KMS-11 (cell line): ENCODE data around the gene BCKDHA.

Experiments used
- H2AFZ ChIP-seq: fragments of 200-600 bp; sonication (generic); 2 replicates; pipeline ENCODE4 v1.6.1; 2016; ENCODE audit warnings: antibody characterized with exemption, mixed run types, low read depth
- H3K27ac ChIP-seq: fragments of 200-600 bp; sonication (generic); 2 replicates; pipeline ENCODE4 v1.6.1; 2016; ENCODE audit warnings: mild to moderate bottlenecking, mixed run types
- H3K27me3 ChIP-seq: fragments of 200-600 bp; sonication (generic); 2 replicates; pipeline ENCODE4 v1.6.1; 2017; ENCODE audit warnings: mild to moderate bottlenecking, low read depth, mixed run types, moderate library complexity; ENCODE audit not compliant: insufficient read depth
- H3K36me3 ChIP-seq: fragments of 200-600 bp; sonication (generic); 2 replicates; pipeline ENCODE4 v1.6.1; 2017; ENCODE audit warnings: mild to moderate bottlenecking, mixed run types; ENCODE audit not compliant: insufficient read depth
- H3K4me1 ChIP-seq: fragments of 200-600 bp; sonication (generic); 2 replicates; pipeline ENCODE4 v1.6.1; 2016; ENCODE audit warnings: mild to moderate bottlenecking, low read depth, mixed run types; ENCODE audit not compliant: poor library complexity, severe bottlenecking
- H3K4me2 ChIP-seq: fragments of 200-600 bp; sonication (generic); 2 replicates; pipeline ENCODE4 v1.7.0; 2016; ENCODE audit warnings: mild to moderate bottlenecking, mixed run types
- H3K4me3 ChIP-seq: fragments of 200-600 bp; sonication (generic); IDR thresholded peaks from 2 replicates; pipeline ENCODE4 v1.6.1; 2017; ENCODE audit warnings: low read depth, low read length, mixed read lengths; ENCODE audit not compliant: insufficient read depth
- H3K79me2 ChIP-seq: fragments of 200-600 bp; sonication (generic); 2 replicates; pipeline ENCODE4 v1.6.1; 2016; ENCODE audit warnings: low read depth, mixed run types; ENCODE audit not compliant: insufficient read depth
- H3K9ac ChIP-seq: fragments of 200-600 bp; sonication (generic); 2 replicates; pipeline ENCODE4 v1.6.1; 2016; ENCODE audit warnings: mild to moderate bottlenecking, mixed run types
- H4K20me1 ChIP-seq: fragments of 200-600 bp; sonication (generic); 2 replicates; pipeline ENCODE4 v1.6.1; 2016; ENCODE audit warnings: mild to moderate bottlenecking, mixed run types; ENCODE audit not compliant: insufficient read depth
- CTCF ChIP-seq: fragments of 200-600 bp; sonication (generic); conservative IDR thresholded peaks from 2 replicates; pipeline ENCODE4 v1.6.1; 2017; ENCODE audit warnings: low read depth, mild to moderate bottlenecking, antibody characterized with exemption, low read length, moderate library complexity, mixed read lengths

Gene BCKDHA

GRCh38 chr19:41424335-41425173 is 26.9 kb downstream of the BCKDHA start:
- Histone ChIP-seq H3K27me3 (no peaks in the 10 kb centered on the region), H2AFZ (no peak overlapping the region), H3K27ac (no peak overlapping the region), H3K36me3 (no peaks in the 10 kb centered on the region; the same call in 1 of the 2 replicates), H3K79me2 (no peaks in the 10 kb centered on the region), H3K9ac (no peak overlapping the region), H3K4me3 (no peak overlapping the region), H4K20me1 (no peaks in the 10 kb centered on the region), H3K4me1 (no peaks in the 10 kb centered on the region), H3K4me2 (no peak overlapping the region)
- no peak for TF ChIP-seq CTCF

GRCh38 chr19:41425174-41426115 is 27.8 kb downstream of the BCKDHA start:
- Histone ChIP-seq H3K4me1 (no peaks in the 10 kb centered on the region), H3K9ac (no peak overlapping the region), H2AFZ (no peak overlapping the region), H4K20me1 (no peaks in the 10 kb centered on the region), H3K4me2 (no peak overlapping the region), H3K27ac (no peak overlapping the region), H3K36me3 (no peaks in the 10 kb centered on the region; the same call in 1 of the 2 replicates), H3K79me2 (no peaks in the 10 kb centered on the region), H3K4me3 (no peak overlapping the region), H3K27me3 (no peaks in the 10 kb centered on the region)
- no peak for TF ChIP-seq CTCF

- Histone ChIP-seq H3K79me2 (no peaks in the 10 kb centered on the region), H3K27ac (no peak overlapping the region), H3K4me2 (no peak overlapping the region), H3K36me3 (no peaks in the 10 kb centered on the region; the same call in 1 of the 2 replicates), H3K4me3 (no peak overlapping the region), H2AFZ (no peak overlapping the region), H3K27me3 (no peaks in the 10 kb centered on the region), H4K20me1 (no peaks in the 10 kb centered on the region), H3K4me1 (no peaks in the 10 kb centered on the region), H3K9ac (no peak overlapping the region)
- TF ChIP-seq CTCF: no peak
These were observed 28.7 kb downstream of the BCKDHA start for GRCh38 chr19:41426116-41426841.

GRCh38 chr19:41426952-41427646 is 29.5 kb downstream of the BCKDHA start, which contains the start of gene B3GNT8:
B3GNT8 (minus strand) TSS chr19:41427374; CDS start chr19:41426778, 596 bp downstream.
- Histone ChIP-seq H3K27ac (no peak within 1 kb of the TSS), H3K4me2 (peak within 1 kb of the TSS; percentile 29; the same call in 1 of the 2 replicates), H3K4me3 (no peak within 1 kb of the TSS)

More at GRCh38 chr19:41426952-41427646, 29.5 kb downstream of the BCKDHA start, which contains the start of gene B3GNT8:
- Histone ChIP-seq H3K4me1 (no peaks in the 10 kb centered on the region), H3K36me3 (no peaks in the 10 kb centered on the region; the same call in 1 of the 2 replicates), H3K9ac (no peak within 1 kb of the TSS), H2AFZ (no peak within 1 kb of the TSS), H3K79me2 (no peaks in the 10 kb centered on the region), H3K27me3 (no peaks in the 10 kb centered on the region), H4K20me1 (no peaks in the 10 kb centered on the region)
- TF ChIP-seq CTCF: no peak
